Breast epithelium (tissue), 3 donors: Measurements from ENCODE around the gene COL5A1.

Source experiments
- POLR2AphosphoS5 ChIP-seq, 3 donors: sonication (generic); formaldehyde crosslinking; IDR thresholded peaks; one replicate each; pipeline ENCODE4 v1.6.1; 2017; ENCODE audit warnings: antibody characterized with exemption in 3 of 3
- TF ChIP-seq, protein P1 (sequence below), 3 donors: fragments of 450-650 bp; IDR thresholded peaks; one replicate each; pipeline ENCODE4 v1.5.1; 2016 to 2017; ENCODE audit warnings: antibody characterized with exemption in 3 of 3, mild to moderate bottlenecking in 3 of 3, moderate library complexity in 3 of 3

DNA sequence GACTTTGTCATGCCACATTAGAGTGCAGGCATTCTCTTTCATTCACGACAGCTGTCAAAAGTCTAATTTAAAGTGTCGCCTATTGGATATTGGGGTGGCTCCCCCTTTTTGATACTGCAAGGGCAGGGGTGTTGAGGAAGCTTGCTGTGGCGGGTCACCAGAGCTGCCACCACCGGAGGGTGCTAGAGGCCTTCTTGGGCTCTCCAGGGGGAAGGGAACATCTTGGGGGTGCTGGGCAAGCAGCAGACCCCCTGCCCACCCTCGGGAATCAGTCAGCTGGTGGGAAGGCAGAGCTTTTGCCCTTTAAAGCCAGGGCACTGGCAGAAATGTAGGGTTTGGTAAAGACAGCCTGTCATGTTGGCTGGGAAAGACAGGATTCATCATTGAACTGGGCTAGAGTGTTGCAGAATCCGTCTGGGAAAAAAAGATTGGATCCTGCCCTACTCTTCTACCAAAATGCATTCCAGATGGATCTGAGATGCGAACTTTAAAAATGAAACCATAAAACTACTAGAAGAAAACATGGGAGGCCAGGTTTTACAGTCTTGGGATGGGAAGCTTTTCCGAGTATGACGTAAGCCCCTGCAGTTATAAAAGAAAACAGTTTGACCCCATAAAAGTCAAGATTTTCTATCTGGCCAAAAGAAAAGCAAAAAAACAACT lies 22.3 kb downstream of the COL5A1 start:
- TF ChIP-seq POLR2AphosphoS5 (IDR thresholded peaks at IDR 0.05): no peak
- TF ChIP-seq, protein P1, sequence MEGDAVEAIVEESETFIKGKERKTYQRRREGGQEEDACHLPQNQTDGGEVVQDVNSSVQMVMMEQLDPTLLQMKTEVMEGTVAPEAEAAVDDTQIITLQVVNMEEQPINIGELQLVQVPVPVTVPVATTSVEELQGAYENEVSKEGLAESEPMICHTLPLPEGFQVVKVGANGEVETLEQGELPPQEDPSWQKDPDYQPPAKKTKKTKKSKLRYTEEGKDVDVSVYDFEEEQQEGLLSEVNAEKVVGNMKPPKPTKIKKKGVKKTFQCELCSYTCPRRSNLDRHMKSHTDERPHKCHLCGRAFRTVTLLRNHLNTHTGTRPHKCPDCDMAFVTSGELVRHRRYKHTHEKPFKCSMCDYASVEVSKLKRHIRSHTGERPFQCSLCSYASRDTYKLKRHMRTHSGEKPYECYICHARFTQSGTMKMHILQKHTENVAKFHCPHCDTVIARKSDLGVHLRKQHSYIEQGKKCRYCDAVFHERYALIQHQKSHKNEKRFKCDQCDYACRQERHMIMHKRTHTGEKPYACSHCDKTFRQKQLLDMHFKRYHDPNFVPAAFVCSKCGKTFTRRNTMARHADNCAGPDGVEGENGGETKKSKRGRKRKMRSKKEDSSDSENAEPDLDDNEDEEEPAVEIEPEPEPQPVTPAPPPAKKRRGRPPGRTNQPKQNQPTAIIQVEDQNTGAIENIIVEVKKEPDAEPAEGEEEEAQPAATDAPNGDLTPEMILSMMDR (IDR thresholded peaks at IDR 0.05): no peak
